Measurements from ENCODE around the gene TMEM143. TPM values are rescaled to one million over a fixed set of nuclear protein-coding genes. Genes with fewer than 3 reads are reported as not detected.

The TMEM143 gene
- polyA plus RNA-seq, 3 donors = 1.7 to 11.9 (median 2.1) TPM

- intact Hi-C loops (cut with micrococcal nuclease) = loop anchor here in 1 of 2 donors (10.0 kb wide), 1 partner anchor 49 kb away; the partner anchor contains the start of gene GRWD1
- Histone ChIP-seq H3K36me3 (replicated peaks in 1 of 2; ENCODE audit: control insufficient read depth in 1 of 2, insufficient read depth in 2 of 2, low read length in 2 of 2) (no peaks in the 10 kb centered on the region), H3K27me3 (ENCODE audit: control insufficient read depth in 2 of 2, insufficient read depth in 2 of 2, low read length in 2 of 2) (peaks cover 48 to 59% of the 10 kb centered on the region in 2 donors), H3K79me2 (ENCODE audit: insufficient read depth, low read length) (peaks cover 2% of the 10 kb centered on the region), H2AFZ (ENCODE audit: insufficient read depth, low read depth, low read length, poor library complexity, severe bottlenecking) (no peak overlapping the region), H3K4me1 (ENCODE audit: control insufficient read depth in 1 of 2, insufficient read depth in 2 of 2, low read length in 2 of 2) (peaks cover 38 to 45% of the 10 kb centered on the region in 2 donors), H4K20me1 (ENCODE audit: insufficient read depth, low read length) (no peaks in the 10 kb centered on the region), H3K4me3 (replicated peaks in 1 of 3; ENCODE audit: low read depth in 2 of 3, low read length in 3 of 3) (no peak overlapping the region), H3K9ac (ENCODE audit: insufficient read depth, low read length, poor library complexity, severe bottlenecking) (no peak overlapping the region), H3K4me2 (replicated peaks; ENCODE audit: extremely low read depth, low read length, poor library complexity, severe bottlenecking) (no peak overlapping the region), H3K27ac (ENCODE audit: low read depth in 1 of 2, low read length in 2 of 2) (no peak overlapping the region), H3K9me3 (replicated peaks in 1 of 2; ENCODE audit: control insufficient read depth in 1 of 2, insufficient read depth in 1 of 2, low read length in 2 of 2) (peaks cover 4 to 15% of the 10 kb centered on the region in 2 donors)
- H3K36me3 Mint-ChIP-seq = peaks cover 0 to 10% of the 10 kb centered on the region in 2 donors
- H3K4me3 Mint-ChIP-seq = peak overlapping the region in 1 of 2 donors; percentile 80
- H3K27me3 Mint-ChIP-seq (ENCODE audit: low read depth in 3 of 3) = peaks cover 57 to 69% (median 68%) of the 10 kb centered on the region in 3 donors
- 57% methylated on average over 20 of the region's 24 CpGs for whole genome bisulfite sequencing (ENCODE audit: insufficient coverage)
- H3K9me3 Mint-ChIP-seq = peaks cover 4 to 52% (median 14%) of the 10 kb centered on the region in 7 donors
- H3K4me1 Mint-ChIP-seq = peaks cover 41% of the 10 kb centered on the region
- H3K27ac Mint-ChIP-seq = peak overlapping the region in 1 of 7 donors; percentile 80
- no peak for TF ChIP-seq CTCF (IDR thresholded peaks at IDR 0.05)
- no peak for DNase-seq
Observed at GRCh38 chr19:48396016-48396823, 32.5 kb upstream of the TMEM143 start.

GRCh38 chr19:48395499-48395898 lies 31.8 kb upstream of the TMEM143 start:
- H3K27me3 Mint-ChIP-seq (ENCODE audit: low read depth in 3 of 3) = peaks cover 57 to 69% (median 67%) of the 10 kb centered on the region in 3 donors
- H2AFZ ChIP-seq (ENCODE audit: insufficient read depth, low read depth, low read length, poor library complexity, severe bottlenecking) = no peak overlapping the region
- peaks cover 38 to 46% of the 10 kb centered on the region in 2 donors for H3K4me1 ChIP-seq (ENCODE audit: control insufficient read depth in 1 of 2, insufficient read depth in 2 of 2, low read length in 2 of 2)
- peak overlapping the region in 1 of 7 donors; percentile 80 for H3K27ac Mint-ChIP-seq
- peaks cover 40% of the 10 kb centered on the region for H3K4me1 Mint-ChIP-seq
- H3K4me2 ChIP-seq (replicated peaks; ENCODE audit: extremely low read depth, low read length, poor library complexity, severe bottlenecking) = no peak overlapping the region
- intact Hi-C loops (cut with micrococcal nuclease) = loop anchor here in 1 of 2 donors (10.0 kb wide), 1 partner anchor 49 kb away; the partner anchor contains the start of gene GRWD1
- H3K9me3 Mint-ChIP-seq = peaks cover 4 to 52% (median 14%) of the 10 kb centered on the region in 7 donors
- H3K36me3 Mint-ChIP-seq = peaks cover 0 to 10% of the 10 kb centered on the region in 2 donors
- peaks cover 48 to 59% of the 10 kb centered on the region in 2 donors for H3K27me3 ChIP-seq (ENCODE audit: control insufficient read depth in 2 of 2, insufficient read depth in 2 of 2, low read length in 2 of 2)
- no peak overlapping the region for H3K4me3 ChIP-seq (replicated peaks in 1 of 3; ENCODE audit: low read depth in 2 of 3, low read length in 3 of 3)
- peak overlapping the region in 1 of 2 donors; percentile 80 for H3K4me3 Mint-ChIP-seq
- no peaks in the 10 kb centered on the region for H4K20me1 ChIP-seq (ENCODE audit: insufficient read depth, low read length)
- peaks cover 4 to 15% of the 10 kb centered on the region in 2 donors for H3K9me3 ChIP-seq (replicated peaks in 1 of 2; ENCODE audit: control insufficient read depth in 1 of 2, insufficient read depth in 1 of 2, low read length in 2 of 2)
- 38% methylated on average over 3 of the region's 9 CpGs for WGBS (ENCODE audit: insufficient coverage)
- H3K79me2 ChIP-seq (ENCODE audit: insufficient read depth, low read length) = peaks cover 9% of the 10 kb centered on the region
- no peak overlapping the region for H3K27ac ChIP-seq (ENCODE audit: low read depth in 1 of 2, low read length in 2 of 2)
- no peaks in the 10 kb centered on the region for H3K36me3 ChIP-seq (replicated peaks in 1 of 2; ENCODE audit: control insufficient read depth in 1 of 2, insufficient read depth in 2 of 2, low read length in 2 of 2)
- DNase-seq = no peak
- TF ChIP-seq CTCF (IDR thresholded peaks at IDR 0.05) = no peak
- H3K9ac ChIP-seq (ENCODE audit: insufficient read depth, low read length, poor library complexity, severe bottlenecking) = no peak overlapping the region

All from CD14-positive monocyte (primary cell).